ENCODE measurements around the gene RPS6KB2.
A peak's percentile ranks its signal among the peaks of the same experiment; 100 is the strongest.

The RPS6KB2 gene

DNA sequence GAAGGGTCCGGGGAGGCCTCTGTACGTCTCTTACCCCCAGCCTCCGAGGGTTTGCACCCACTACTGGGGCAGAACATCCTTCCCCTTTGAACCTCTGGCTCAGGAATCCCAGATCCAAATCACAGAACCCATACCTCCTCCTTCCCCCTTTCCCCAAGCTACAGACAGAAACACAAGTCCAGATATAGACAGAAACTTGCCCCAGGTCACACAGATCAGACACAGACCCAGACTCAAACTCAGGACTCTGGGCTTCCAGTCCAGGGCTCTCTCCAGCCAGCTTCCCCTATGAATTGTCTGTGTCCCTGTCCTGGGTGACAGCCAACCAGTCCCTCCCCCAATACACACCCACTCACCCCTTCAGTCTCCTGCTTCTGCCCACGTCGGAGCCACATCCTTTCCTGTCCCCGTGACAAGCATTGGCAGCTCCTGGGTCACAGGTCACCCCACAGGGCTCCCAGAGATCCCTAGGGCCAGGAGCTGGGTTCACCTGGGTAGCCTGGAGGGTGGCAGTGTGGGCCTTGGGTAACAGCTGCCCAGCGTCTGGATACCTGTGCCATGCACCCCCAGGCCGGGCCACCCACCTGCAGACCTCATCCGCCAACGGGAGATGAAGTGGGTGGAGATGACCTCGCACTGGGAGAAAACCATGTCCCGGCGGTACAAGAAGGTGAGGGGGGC, 23.6 kb upstream of the RPS6KB2 start:
- no peaks in the 10 kb centered on the region for H3K9me3 ChIP-seq (ENCODE audit: low read length)
- H3K9ac ChIP-seq (ENCODE audit: low read length) = peak overlapping the region; percentile 94
- peak overlapping the region; percentile 93 for H3K27ac ChIP-seq (ENCODE audit: low read depth, low read length, poor library complexity, severe bottlenecking)
- H3K4me2 ChIP-seq (ENCODE audit: low read length) = peak overlapping the region; percentile 89
- H3F3A ChIP-seq (ENCODE audit: insufficient read depth, low read length) = no peaks in the 10 kb centered on the region; the same call in 1 of the 2 replicates
- H4K20me1 ChIP-seq (ENCODE audit: insufficient read depth, low read length) = no peaks in the 10 kb centered on the region
- no peaks in the 10 kb centered on the region for H3K27me3 ChIP-seq (ENCODE audit: insufficient read depth, low read length)
- no peak overlapping the region for H2AFZ ChIP-seq (ENCODE audit: low read length)
- H3K9me2 ChIP-seq (ENCODE audit: low read depth, low read length) = no peaks in the 10 kb centered on the region
- peaks cover 9% of the 10 kb centered on the region; the same call in 1 of the 2 replicates for H3K79me2 ChIP-seq (ENCODE audit: insufficient read depth, low read length)
- H3K4me1 ChIP-seq (ENCODE audit: insufficient read depth, low read length, severe bottlenecking) = peaks cover 93% of the 10 kb centered on the region
- peak overlapping the region; percentile 75 for H3K4me3 ChIP-seq (ENCODE audit: low read depth, low read length, poor library complexity, severe bottlenecking)
- peaks cover 14% of the 10 kb centered on the region; the same call in 1 of the 2 replicates for H3K36me3 ChIP-seq (ENCODE audit: insufficient read depth, low read length)
- TF ChIP-seq CTCF (IDR thresholded peaks at IDR 0.05; ENCODE audit: low read length) = no peak
- no peak for TF ChIP-seq EZH2 (IDR thresholded peaks at IDR 0.05; ENCODE audit: borderline replicate concordance, low read length)

GRCh38 chr11:67405196-67405567, 23.1 kb upstream of the RPS6KB2 start:
- Histone ChIP-seq H3K9ac (ENCODE audit: low read length) (peak overlapping the region; percentile 94; the same call in 1 of the 2 replicates), H3K36me3 (ENCODE audit: insufficient read depth, low read length) (peaks cover 19% of the 10 kb centered on the region; the same call in 1 of the 2 replicates), H3K9me2 (ENCODE audit: low read depth, low read length) (no peaks in the 10 kb centered on the region), H4K20me1 (ENCODE audit: insufficient read depth, low read length) (no peaks in the 10 kb centered on the region), H3K4me3 (ENCODE audit: low read depth, low read length, poor library complexity, severe bottlenecking) (peak overlapping the region; percentile 75), H3K9me3 (ENCODE audit: low read length) (no peaks in the 10 kb centered on the region), H3F3A (ENCODE audit: insufficient read depth, low read length) (no peaks in the 10 kb centered on the region; the same call in 1 of the 2 replicates), H3K4me2 (ENCODE audit: low read length) (peak overlapping the region; percentile 89), H3K27ac (ENCODE audit: low read depth, low read length, poor library complexity, severe bottlenecking) (peak overlapping the region; percentile 93), H3K27me3 (ENCODE audit: insufficient read depth, low read length) (no peaks in the 10 kb centered on the region), H3K79me2 (ENCODE audit: insufficient read depth, low read length) (peaks cover 9% of the 10 kb centered on the region; the same call in 1 of the 2 replicates), H2AFZ (ENCODE audit: low read length) (no peak overlapping the region), H3K4me1 (ENCODE audit: insufficient read depth, low read length, severe bottlenecking) (peaks cover 93% of the 10 kb centered on the region)
- TF ChIP-seq EZH2 (IDR thresholded peaks at IDR 0.05; ENCODE audit: borderline replicate concordance, low read length) = no peak
- TF ChIP-seq CTCF (IDR thresholded peaks at IDR 0.05; ENCODE audit: low read length) = no peak

DNA sequence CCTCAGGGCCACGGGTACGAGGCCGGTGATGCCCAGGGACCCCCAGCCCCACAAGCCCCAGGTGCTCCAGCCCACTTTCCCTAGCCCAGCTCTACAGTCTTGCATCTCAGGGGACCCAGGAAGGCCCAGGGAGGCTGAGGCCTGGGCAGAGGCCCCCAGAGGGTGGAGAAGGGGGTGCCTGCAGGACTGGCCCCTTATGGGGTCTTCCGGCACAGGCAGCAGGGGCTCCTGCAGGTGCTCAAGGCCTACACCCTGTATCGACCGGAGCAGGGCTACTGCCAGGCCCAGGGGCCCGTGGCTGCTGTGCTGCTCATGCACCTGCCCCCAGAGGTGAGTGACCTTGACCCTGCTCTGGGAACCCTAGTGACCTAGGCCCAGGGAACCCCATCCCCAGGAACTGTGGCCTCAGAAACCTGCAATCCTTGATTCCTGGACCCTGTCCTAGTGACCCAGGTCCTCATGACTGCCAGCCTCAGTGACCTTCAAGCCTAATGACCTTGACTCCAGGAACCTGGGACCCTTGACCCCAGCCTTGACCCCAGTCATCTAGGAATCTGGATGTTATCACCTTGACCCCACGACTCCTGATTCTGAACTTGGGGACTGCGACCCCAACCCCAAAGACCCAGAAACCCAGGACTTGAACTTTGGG, 22.5 kb upstream of the RPS6KB2 start:
- Histone ChIP-seq H3K79me2 (ENCODE audit: insufficient read depth, low read length) (peaks cover 5% of the 10 kb centered on the region; the same call in 1 of the 2 replicates), H3K4me3 (ENCODE audit: low read depth, low read length, poor library complexity, severe bottlenecking) (peak overlapping the region; percentile 75), H3K9me2 (ENCODE audit: low read depth, low read length) (no peaks in the 10 kb centered on the region), H3K36me3 (ENCODE audit: insufficient read depth, low read length) (peaks cover 22% of the 10 kb centered on the region; the same call in 1 of the 2 replicates), H3K4me1 (ENCODE audit: insufficient read depth, low read length, severe bottlenecking) (peaks cover 93% of the 10 kb centered on the region), H2AFZ (ENCODE audit: low read length) (no peak overlapping the region), H3K9ac (ENCODE audit: low read length) (peak overlapping the region; percentile 94; the same call in 1 of the 2 replicates), H3K27ac (ENCODE audit: low read depth, low read length, poor library complexity, severe bottlenecking) (peak overlapping the region; percentile 93), H3K4me2 (ENCODE audit: low read length) (peak overlapping the region; percentile 89), H3K27me3 (ENCODE audit: insufficient read depth, low read length) (no peaks in the 10 kb centered on the region), H3K9me3 (ENCODE audit: low read length) (no peaks in the 10 kb centered on the region), H4K20me1 (ENCODE audit: insufficient read depth, low read length) (no peaks in the 10 kb centered on the region), H3F3A (ENCODE audit: insufficient read depth, low read length) (no peaks in the 10 kb centered on the region)
- no peak for TF ChIP-seq EZH2 (IDR thresholded peaks at IDR 0.05; ENCODE audit: borderline replicate concordance, low read length)
- TF ChIP-seq CTCF (IDR thresholded peaks at IDR 0.05; ENCODE audit: low read length) = no peak

Data from OCI-LY1 (cell line).